IMR-90 (cell line): ENCODE data around the gene RERGL. TPM values are rescaled to one million over a fixed set of nuclear protein-coding genes. Genes with fewer than 3 reads are reported as not detected.

Experiments
- ATAC-seq: fragments of 200-7000 bp; cut with Tn5 transposase; 2 replicates; pipeline ENCODE4 v1.9.1; 2020; ENCODE audit warnings: low read depth, mild to moderate bottlenecking, moderate library complexity
- Bru-seq: library from RNA; stranded (reverse); fragments of 400-500 nt; gene quantifications from one replicate; lab custom pipeline; 2021; lab: Mats Ljungman, UMichigan
- BruChase-seq, 2 experiments: library from RNA; stranded (reverse); fragments of 400-500 nt; gene quantifications; one replicate each; lab custom pipeline; 2021; lab: Mats Ljungman, UMichigan
- BruUV-seq: library from RNA; stranded (reverse); fragments of 400-500 nt; replicated peaks from 2 replicates; lab custom pipeline; 2021; lab: Mats Ljungman, UMichigan
- CTCF ChIA-PET: fragments of 300-600 bp; formaldehyde crosslinking; extraction: SDS; loops from one replicate; lab custom pipeline; 2021; ENCODE audit warnings: antibody characterized with exemption; lab: Yijun Ruan, JAX
- POLR2A ChIA-PET: fragments of 300-600 bp; sonication (Branson Sonifier 250); formaldehyde crosslinking; loops from one replicate; lab custom pipeline; 2022; ENCODE audit warnings: antibody characterized with exemption; ENCODE audit not compliant: unreplicated experiment; lab: Charles Lee
- DNase-seq: peaks from one replicate; pipeline ENCODE4 v3.0.0; 2013
- H2AFZ ChIP-seq: replicated peaks from 2 replicates; pipeline ENCODE3; 2013; ENCODE audit warnings: low read length, mild to moderate bottlenecking; ENCODE audit not compliant: poor library complexity
- H2AK5ac ChIP-seq: 2 replicates; pipeline ENCODE4 v1.6.1; 2013; ENCODE audit warnings: low read depth, low read length, inconsistent platforms
- H2AK9ac ChIP-seq: replicated peaks from 2 replicates; pipeline ENCODE3; 2013; ENCODE audit warnings: mild to moderate bottlenecking, low read depth, low read length, moderate library complexity; ENCODE audit not compliant: poor library complexity
- H2BK120ac ChIP-seq: 2 replicates; pipeline ENCODE4 v1.6.1; 2013; ENCODE audit warnings: low read depth, low read length, inconsistent platforms
- H2BK15ac ChIP-seq: 3 replicates; pipeline ENCODE4 v1.6.1; 2013; ENCODE audit warnings: low read depth, low read length, inconsistent platforms
- H2BK20ac ChIP-seq: 2 replicates; pipeline ENCODE4 v1.6.1; 2013; ENCODE audit warnings: low read depth, mild to moderate bottlenecking, inconsistent platforms, low read length, moderate library complexity
- H2BK5ac ChIP-seq: 2 replicates; pipeline ENCODE4 v1.6.1; 2013; ENCODE audit warnings: mild to moderate bottlenecking, low read depth, low read length, inconsistent platforms; ENCODE audit not compliant: poor library complexity, severe bottlenecking
- H3K14ac ChIP-seq: replicated peaks from 2 replicates; pipeline ENCODE4 v1.6.1; 2013; ENCODE audit warnings: low read depth, low read length, inconsistent platforms
- H3K18ac ChIP-seq: 2 replicates; pipeline ENCODE4 v1.6.1; 2013; ENCODE audit warnings: low read depth, low read length, control low read depth
- H3K23ac ChIP-seq: 2 replicates; pipeline ENCODE4 v1.6.1; 2013; ENCODE audit warnings: low read depth, low read length, inconsistent platforms
- H3K27ac ChIP-seq: 2 replicates; pipeline ENCODE4 v1.5.1; 2013; ENCODE audit warnings: mild to moderate bottlenecking, control low read depth, low read length; ENCODE audit not compliant: insufficient read depth
- H3K27me3 ChIP-seq: 2 replicates; pipeline ENCODE4 v1.6.1; 2013; ENCODE audit warnings: low read length; ENCODE audit not compliant: control insufficient read depth, insufficient read depth
- H3K36me3 ChIP-seq: 2 replicates; pipeline ENCODE4 v1.6.1; 2013; ENCODE audit warnings: low read length, mixed read lengths; ENCODE audit not compliant: control insufficient read depth, insufficient read depth
- H3K4ac ChIP-seq: 2 replicates; pipeline ENCODE4 v1.6.1; 2013; ENCODE audit warnings: low read depth, low read length, inconsistent platforms
- H3K4me1 ChIP-seq: 2 replicates; pipeline ENCODE4 v1.6.1; 2013; ENCODE audit warnings: low read length, mixed read lengths; ENCODE audit not compliant: control insufficient read depth, insufficient read depth
- H3K4me2 ChIP-seq: 2 replicates; pipeline ENCODE4 v1.6.1; 2013; ENCODE audit warnings: low read depth, mild to moderate bottlenecking, control low read depth, low read length, moderate library complexity
- H3K4me3 ChIP-seq: 2 replicates; pipeline ENCODE4 v1.5.1; 2013; ENCODE audit warnings: low read depth, mild to moderate bottlenecking, control low read depth, low read length, moderate library complexity; ENCODE audit not compliant: insufficient read depth
- H3K56ac ChIP-seq: 2 replicates; pipeline ENCODE4 v1.6.1; 2013; ENCODE audit warnings: low read length, inconsistent platforms; ENCODE audit not compliant: insufficient read depth; ENCODE audit errors: extremely low read depth
- H3K79me1 ChIP-seq, 2 experiments: 2 replicates each; pipeline ENCODE4 v1.6.1; 2013; ENCODE audit warnings: low read length in 2 of 2, inconsistent platforms in 1 of 2, low read depth in 1 of 2
- H3K9ac ChIP-seq: 2 replicates; pipeline ENCODE4 v1.6.1; 2013; ENCODE audit warnings: low read depth, low read length, control low read depth
- H3K9me1 ChIP-seq: 2 replicates; pipeline ENCODE4 v1.6.1; 2013; ENCODE audit warnings: low read length, inconsistent platforms; ENCODE audit not compliant: insufficient read depth
- H3K9me3 ChIP-seq: 2 replicates; pipeline ENCODE4 v1.6.1; 2013; ENCODE audit warnings: low read length; ENCODE audit not compliant: control insufficient read depth, insufficient read depth
- H4K20me1 ChIP-seq: 2 replicates; pipeline ENCODE4 v1.6.1; 2013; ENCODE audit warnings: low read length, inconsistent platforms; ENCODE audit not compliant: insufficient read depth
- H4K5ac ChIP-seq: 2 replicates; pipeline ENCODE4 v1.6.1; 2013; ENCODE audit warnings: mild to moderate bottlenecking, low read depth, low read length, control low read depth
- H4K8ac ChIP-seq, 2 experiments: 2 replicates each; pipeline ENCODE4 v1.6.1; 2013; ENCODE audit warnings: low read depth in 2 of 2, low read length in 2 of 2, control low read depth in 1 of 2, inconsistent platforms in 1 of 2
- H4K91ac ChIP-seq: 2 replicates; pipeline ENCODE4 v1.6.1; 2013; ENCODE audit warnings: low read depth, low read length, inconsistent platforms; ENCODE audit not compliant: insufficient read depth
- BHLHE40 ChIP-seq: fragments of 150-350 bp; IDR thresholded peaks from 2 replicates; pipeline ENCODE4 v1.6.1; 2016; ENCODE audit warnings: mild to moderate bottlenecking, low read depth, low read length
- CEBPB ChIP-seq: IDR thresholded peaks from 2 replicates; pipeline ENCODE4 v1.6.1; 2012; ENCODE audit warnings: low read depth, low read length, improper control_type of control experiment
- CHD1 ChIP-seq: IDR thresholded peaks from 2 replicates; pipeline ENCODE4 v1.6.1; 2012; ENCODE audit warnings: low read depth, low read length, improper control_type of control experiment
- ELK1 ChIP-seq: fragments of 150-350 bp; IDR thresholded peaks from 2 replicates; pipeline ENCODE4 v1.6.1; 2016; ENCODE audit warnings: low read depth, mild to moderate bottlenecking, low read length, moderate library complexity, borderline replicate concordance
- FOS ChIP-seq: fragments of 150-350 bp; IDR thresholded peaks from 2 replicates; pipeline ENCODE4 v1.6.1; 2016; ENCODE audit warnings: low read depth, low read length
- MXI1 ChIP-seq: IDR thresholded peaks from 2 replicates; pipeline ENCODE4 v1.6.1; 2012; ENCODE audit warnings: low read depth, mild to moderate bottlenecking, low read length, moderate library complexity, borderline replicate concordance
- NFE2L2 ChIP-seq: fragments of 150-350 bp; IDR thresholded peaks from 2 replicates; pipeline ENCODE4 v1.6.1; 2016; ENCODE audit warnings: low read depth, mild to moderate bottlenecking, low read length
- POLR2A ChIP-seq: IDR thresholded peaks from 2 replicates; pipeline ENCODE4 v1.6.1; 2012; ENCODE audit warnings: mild to moderate bottlenecking, low read depth, low read length
- RAD21 ChIP-seq: IDR thresholded peaks from 2 replicates; pipeline ENCODE4 v1.6.1; 2012; ENCODE audit warnings: low read length, improper control_type of control experiment
- RCOR1 ChIP-seq: IDR thresholded peaks from 2 replicates; pipeline ENCODE4 v1.6.1; 2012; ENCODE audit warnings: mild to moderate bottlenecking, low read length, improper control_type of control experiment; ENCODE audit not compliant: insufficient replicate concordance
- SMC3 ChIP-seq: fragments of 150-350 bp; IDR thresholded peaks from 2 replicates; pipeline ENCODE4 v1.6.1; 2016; ENCODE audit warnings: low read depth, mild to moderate bottlenecking, antibody characterized with exemption, low read length, moderate library complexity
- USF2 ChIP-seq: fragments of 150-350 bp; IDR thresholded peaks from 2 replicates; pipeline ENCODE4 v1.6.1; 2017; ENCODE audit warnings: mild to moderate bottlenecking, antibody characterized with exemption, low read length, low read depth
- WGBS, 2 experiments: methylation state at CpG; one replicate each; pipeline versions ENCODE4 v1.1.5 to v1.1.7; 2013; ENCODE audit warnings: missing lambda C conversion rate in 2 of 2; ENCODE audit not compliant: insufficient read length in 1 of 2; ENCODE audit errors: extremely low coverage in 2 of 2; 5-methylcytosine and 5-hydroxymethylcytosine counted together
- dilution Hi-C: fragments of 300-500 bp; cut with HindIII; formaldehyde crosslinking; loops from one replicate; pipeline ENCODE4 v1.14.3; 2018; ENCODE audit warnings: low sequenced_read_pairs; ENCODE audit not compliant: unreplicated experiment
- in situ Hi-C: fragments of 300-500 bp; cut with MboI; formaldehyde crosslinking; loops from 3 replicates; pipeline ENCODE4 v1.14.3; 2019; ENCODE audit warnings: low sequenced_read_pairs, inconsistent platforms, mixed read lengths
- intact Hi-C: fragments of 100-400 bp; cut with micrococcal nuclease; formaldehyde crosslinking; loops from 2 replicates; pipeline ENCODE4 v1.10.0; 2022
- long read RNA-seq: library from polyadenylated mRNA; unstranded; transcript quantifications from one replicate; pipeline ENCODE4 v2.0.0, GENCODE V29; 2021; ENCODE audit not compliant: unreplicated experiment
- polyA plus RNA-seq, 3 experiments: library from polyadenylated mRNA; depleted of rRNA; stranded (reverse); fragments of >200 nt; gene quantifications; 2 replicates each; pipeline ENCODE4 v1.2.3, GENCODE V29; 2012; ENCODE audit warnings: low replicate concordance in 1 of 3
- total RNA-seq: library from RNA; depleted of rRNA; stranded (reverse); fragments of >200 nt; gene quantifications from 2 replicates; pipeline ENCODE4 v1.2.3, GENCODE V29; 2012; rRNA removed

Gene RERGL
- not detected in 2 replicates for total RNA-seq
- 0.10 TPM in 1 of 2 replicates, not detected in the other for polyA plus RNA-seq (2012; rRNA removed)
- not detected in 2 replicates for polyA plus RNA-seq (2012; cell fraction: cytosol; rRNA removed)
- polyA plus RNA-seq (2012; cell fraction: nucleus; rRNA removed; ENCODE audit: low replicate concordance): not detected in 2 replicates
- not detected for Bru-seq, nascent RNA
- not detected for BruChase-seq, experiment 1, labeled RNA remaining after a 6-hour chase
- not detected for BruChase-seq, experiment 2, labeled RNA remaining after a 2-hour chase
- long read RNA-seq: 0 reads

- no peak within 1 kb of the TSS for H3K56ac ChIP-seq
- no peak within 1 kb of the TSS for H3K23ac ChIP-seq
- ATAC-seq (no peak), DNase-seq (no peak)
- intact Hi-C loops: no loop called here
- no peak within 1 kb of the TSS for H4K91ac ChIP-seq
- TF ChIP-seq USF2 (no peak), ELK1 (no peak), RCOR1 (no peak), CEBPB (no peak), SMC3 (no peak), MXI1 (no peak), NFE2L2 (no peak), CHD1 (no peak), FOS (no peak), POLR2A (no peak), BHLHE40 (no peak), RAD21 (no peak)
- H3K4ac ChIP-seq: no peak within 1 kb of the TSS
- H4K5ac ChIP-seq: no peak within 1 kb of the TSS
- no peak within 1 kb of the TSS for H2BK20ac ChIP-seq
- H3K4me2 ChIP-seq: no peak within 1 kb of the TSS
- no peaks in the 10 kb centered on the region for H3K27me3 ChIP-seq
- no peak within 1 kb of the TSS for H2BK120ac ChIP-seq
- H2AFZ ChIP-seq: no peak within 1 kb of the TSS
- H3K79me1 ChIP-seq: no peaks in the 10 kb centered on the region
- no peak within 1 kb of the TSS for H2AK5ac ChIP-seq
- H4K8ac ChIP-seq: no peak within 1 kb of the TSS
- H3K4me1 ChIP-seq: no peaks in the 10 kb centered on the region
- POLR2A ChIA-PET: no interaction called here
- no peak within 1 kb of the TSS for H3K14ac ChIP-seq
- no peak within 1 kb of the TSS for H3K9ac ChIP-seq
- dilution Hi-C loops: no loop called here
- H3K9me1 ChIP-seq: no peaks in the 10 kb centered on the region
- H3K27ac ChIP-seq: no peak within 1 kb of the TSS
- no CpG with 5 or more reads among the region's 1 CpG for WGBS, 2 experiments
- no peak within 1 kb of the TSS for H3K4me3 ChIP-seq
- no TSS peak for BruUV-seq
- H3K9me3 ChIP-seq: no peaks in the 10 kb centered on the region; the same call in 1 of the 2 replicates
- H2BK15ac ChIP-seq: no peak within 1 kb of the TSS
- no peaks in the 10 kb centered on the region for H3K36me3 ChIP-seq
- H2BK5ac ChIP-seq: no peak within 1 kb of the TSS
- CTCF ChIA-PET: no interaction called here
- no peak within 1 kb of the TSS for H3K18ac ChIP-seq
- H4K20me1 ChIP-seq: no peaks in the 10 kb centered on the region
- no peak within 1 kb of the TSS for H2AK9ac ChIP-seq
- in situ Hi-C loops: no loop called here
Observed at GRCh38 chr12:18090093-18090492, at the start of gene RERGL. RERGL (minus strand) TSS chr12:18090193; CDS start chr12:18090140, 53 bp downstream.
